ENCODE data around the gene OLFML3.

DNA sequence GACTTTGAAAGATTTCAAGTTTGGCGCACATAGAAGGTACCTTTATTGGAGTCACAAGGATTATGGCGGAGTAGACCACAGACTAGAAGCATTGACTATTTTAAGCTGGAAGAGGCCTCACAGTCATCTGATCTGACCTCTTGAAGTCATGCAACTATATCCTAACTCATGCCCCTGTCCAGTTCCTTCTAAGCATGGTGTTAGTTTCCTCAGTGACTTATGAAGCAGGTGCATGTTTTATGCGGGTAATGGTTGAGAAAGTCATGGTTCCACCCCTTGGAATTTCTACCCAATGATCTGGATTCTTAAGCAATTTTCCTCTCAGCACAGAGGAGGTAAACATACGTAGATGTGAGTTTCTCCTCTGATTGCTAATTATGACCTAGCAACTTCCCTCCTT lies 11.7 kb downstream of the OLFML3 start:
- no peak for TF ChIP-seq YY1 (IDR thresholded peaks at IDR 0.05; ENCODE audit: insufficient read depth, insufficient read length)
- TF ChIP-seq SUZ12 (IDR thresholded peaks at IDR 0.05; ENCODE audit: extremely low read depth, insufficient read depth, insufficient read length), result no peak

All from NT2/D1 (cell line).